ENCODE results near the gene RUNDC3A.

GRCh38 chr17:44333371-44333770 is 25.0 kb downstream of the RUNDC3A start:
- TF ChIP-seq NFIC (IDR thresholded peaks at IDR 0.05): no peak
- no peak for TF ChIP-seq FOXM1 (IDR thresholded peaks at IDR 0.05; ENCODE audit: borderline replicate concordance, low read depth)
- TF ChIP-seq EGR1 (IDR thresholded peaks at IDR 0.05): no peak
- TF ChIP-seq RAD21 (IDR thresholded peaks at IDR 0.05; ENCODE audit: low read depth): no peak
- no peak for TF ChIP-seq MAX (IDR thresholded peaks at IDR 0.05)
- TF ChIP-seq ZBTB7A (IDR thresholded peaks at IDR 0.05; ENCODE audit: low read depth): no peak
- no peak for TF ChIP-seq TAF1 (IDR thresholded peaks at IDR 0.05; ENCODE audit: low read depth)
- no peak for TF ChIP-seq EP300 (IDR thresholded peaks at IDR 0.05; ENCODE audit: borderline replicate concordance)
- TF ChIP-seq TCF12 (IDR thresholded peaks at IDR 0.05; ENCODE audit: low read depth): no peak
- TF ChIP-seq CEBPB (IDR thresholded peaks at IDR 0.05): no peak
- TF ChIP-seq USF1 (IDR thresholded peaks at IDR 0.05): no peak
- no peak for TF ChIP-seq REST (IDR thresholded peaks at IDR 0.05; ENCODE audit: low read depth)

Measured in Ishikawa (cell line).